GM11168 (cell line): Measurements from ENCODE around the gene MBOAT7.
"Not testable (repeated sequence)": the region's sequence is repeated elsewhere in the genome, so short reads cannot be mapped to it uniquely, and the experiment has no call there.

Source experiments
- in situ Hi-C: fragments of 300-500 bp; cut with MboI; formaldehyde crosslinking; loops from one replicate; pipeline ENCODE4 v1.12.0; 2022; ENCODE audit warnings: low sequenced_read_pairs; ENCODE audit not compliant: unreplicated experiment

Gene MBOAT7

GRCh38 chr19:54189145-54189734, at the start of gene MBOAT7:
TSS of gene MBOAT7 (minus strand) at chr19:54189580. CDS start at chr19:54188508, 1,072 bp downstream.
- in situ Hi-C loops: no loop called here

GRCh38 chr19:54233941-54234340, 44.6 kb upstream of the MBOAT7 start:
- in situ Hi-C loops: loop anchor here (5.0 kb wide), 1 partner anchor 57 kb away; no protein-coding TSS in a partner anchor

- in situ Hi-C loops: loop anchor here (5.0 kb wide), 1 partner anchor 54 kb away; no protein-coding TSS in a partner anchor
Observed at GRCh38 chr19:54231077-54231931, 41.9 kb upstream of the MBOAT7 start.

GRCh38 chr19:54230031-54230430, 40.7 kb upstream of the MBOAT7 start:
- in situ Hi-C loops: loop anchor here (5.0 kb wide), 1 partner anchor 53 kb away; no protein-coding TSS in a partner anchor

GRCh38 chr19:54229146-54229545, 39.8 kb upstream of the MBOAT7 start:
- in situ Hi-C loops: no loop called here

GRCh38 chr19:54224619-54225018, 35.2 kb upstream of the MBOAT7 start:
- in situ Hi-C loops: not testable (repeated sequence)

- in situ Hi-C loops: not testable (repeated sequence)
Observed at GRCh38 chr19:54223937-54224281, 34.5 kb upstream of the MBOAT7 start.

GRCh38 chr19:54223277-54223936, 34.0 kb upstream of the MBOAT7 start:
- in situ Hi-C loops: not testable (repeated sequence)

GRCh38 chr19:54222474-54223276, 33.3 kb upstream of the MBOAT7 start, which contains the start of gene LILRB3:
TSS of gene LILRB3 (minus strand) at chr19:54223007. CDS start at chr19:54222976, 31 bp downstream.
- in situ Hi-C loops: not testable (repeated sequence)

- in situ Hi-C loops: not testable (repeated sequence)
Observed at GRCh38 chr19:54221947-54222346, 32.6 kb upstream of the MBOAT7 start.

- in situ Hi-C loops: not testable (repeated sequence)
Observed at GRCh38 chr19:54219702-54220101, 30.3 kb upstream of the MBOAT7 start.

GRCh38 chr19:54218960-54219661, 29.7 kb upstream of the MBOAT7 start:
- in situ Hi-C loops: no loop called here

- in situ Hi-C loops: no loop called here
Observed at GRCh38 chr19:54218259-54218658, 28.9 kb upstream of the MBOAT7 start.

- in situ Hi-C loops: not testable (repeated sequence)
Observed at GRCh38 chr19:54217517-54218247, 28.3 kb upstream of the MBOAT7 start.

- in situ Hi-C loops: no loop called here
Observed at GRCh38 chr19:54216869-54217268, 27.5 kb upstream of the MBOAT7 start.

- in situ Hi-C loops: not testable (repeated sequence)
Observed at GRCh38 chr19:54214734-54215133, 25.4 kb upstream of the MBOAT7 start.

GRCh38 chr19:54214217-54214616, 24.8 kb upstream of the MBOAT7 start:
- in situ Hi-C loops: not testable (repeated sequence)

- in situ Hi-C loops: no loop called here
Observed at GRCh38 chr19:54211235-54211634, 21.9 kb upstream of the MBOAT7 start.
